ENCODE results near the gene ZNF174. TPM values are rescaled to one million over a fixed set of nuclear protein-coding genes. Genes with fewer than 3 reads are reported as not detected.

ZNF174 gene
- total RNA-seq, 1 experiment from 2014 or later, result 11.8 TPM

DNA sequence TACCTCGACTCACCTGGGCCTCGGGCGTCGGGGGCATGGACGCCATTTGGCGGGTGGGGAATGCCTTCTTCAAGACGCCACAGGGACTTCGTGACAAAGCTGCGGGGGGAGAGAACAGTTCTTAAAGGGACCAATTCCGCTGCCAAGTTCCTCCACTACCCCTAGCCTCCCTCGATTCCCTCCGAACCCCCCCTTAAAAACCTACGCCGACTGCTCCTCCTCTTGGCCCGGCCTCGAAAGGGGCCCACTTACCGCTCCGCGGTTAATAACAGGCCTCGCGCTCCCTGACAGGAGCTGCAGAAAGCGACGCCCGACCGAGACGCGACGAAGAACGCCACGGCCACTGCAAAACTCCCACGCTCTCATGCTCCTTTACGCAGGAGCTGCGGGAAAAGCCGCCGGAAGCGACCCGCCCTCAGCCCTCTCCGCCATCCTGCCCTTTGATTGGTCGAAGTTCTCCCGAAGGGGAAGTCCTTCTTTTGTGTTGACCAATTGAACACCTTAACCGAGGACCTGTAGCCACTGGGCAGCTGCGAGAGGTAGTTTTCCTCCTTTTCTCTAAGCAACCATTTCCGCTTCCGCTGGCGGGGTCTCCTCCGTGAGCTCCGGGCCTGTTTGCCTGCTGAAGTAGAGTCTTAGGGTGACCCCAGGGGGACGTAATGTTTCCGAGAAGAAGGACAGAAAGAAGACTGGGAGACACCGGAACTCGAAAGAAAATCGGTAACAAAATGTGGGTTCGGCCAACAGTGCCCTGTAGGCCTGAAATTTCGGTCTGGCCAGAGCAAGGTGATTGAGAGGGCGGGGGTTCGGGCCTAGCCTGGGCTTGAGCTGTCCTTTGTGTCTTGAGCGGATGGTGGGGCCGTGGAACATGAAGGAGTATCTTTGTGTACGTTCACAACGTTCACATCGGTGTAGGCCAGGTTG lies 42.4 kb downstream of the ZNF174 start, which contains the start of the genes NAA60 and ZNF597:
TSS of gene NAA60 (plus strand) at position 573 of the 924 bp plus-strand sequence. CDS start 32,548 bp downstream, outside the sequence.
TSS of gene ZNF597 (minus strand) at position 397 of the 924 bp plus-strand sequence. CDS start at position 46, 351 bp downstream.
- peak; percentile 95 for DNase-seq (ENCODE audit: low read depth)

DNA sequence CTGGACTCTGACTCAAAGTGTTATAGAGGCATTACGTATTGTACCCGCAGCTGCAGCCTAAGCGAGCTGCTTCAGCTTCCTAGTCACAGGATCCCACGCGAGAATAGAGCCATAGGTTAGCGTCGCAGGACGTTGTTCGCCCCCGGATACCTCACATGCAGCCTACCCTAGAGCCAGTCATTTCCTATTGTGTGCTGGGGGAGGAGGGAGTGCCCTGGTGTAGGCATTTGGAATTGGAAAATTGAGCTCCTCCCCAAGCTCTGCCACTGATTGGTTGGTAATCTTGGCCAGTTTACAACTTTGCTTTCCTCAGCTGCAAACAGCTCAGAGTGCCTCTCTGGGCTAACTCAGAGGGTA lies 43.0 kb downstream of the ZNF174 start:
- DNase-seq (ENCODE audit: low read depth), result peak; percentile 70

DNA sequence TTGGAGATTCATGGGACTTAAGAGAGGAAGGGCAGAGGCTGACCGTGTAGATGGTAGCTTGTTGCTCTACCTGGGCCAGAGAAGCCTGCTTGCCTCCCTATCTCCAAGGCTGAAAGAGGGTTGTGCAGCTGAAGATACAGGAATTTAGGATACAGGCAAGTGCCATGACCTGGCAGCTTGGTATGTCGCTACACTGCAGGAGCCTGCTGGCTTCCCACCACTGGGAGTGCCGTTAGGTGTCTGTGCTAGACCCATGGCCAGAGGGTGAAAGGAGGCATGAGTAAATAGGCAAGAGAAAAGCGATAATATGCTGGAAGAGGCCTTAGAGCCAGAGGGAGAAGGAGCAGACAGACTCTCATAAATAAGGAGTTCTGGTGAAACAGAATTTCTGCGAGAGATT lies 53.1 kb downstream of the ZNF174 start:
- DNase-seq (ENCODE audit: low read depth), result peak; percentile 51

DNA sequence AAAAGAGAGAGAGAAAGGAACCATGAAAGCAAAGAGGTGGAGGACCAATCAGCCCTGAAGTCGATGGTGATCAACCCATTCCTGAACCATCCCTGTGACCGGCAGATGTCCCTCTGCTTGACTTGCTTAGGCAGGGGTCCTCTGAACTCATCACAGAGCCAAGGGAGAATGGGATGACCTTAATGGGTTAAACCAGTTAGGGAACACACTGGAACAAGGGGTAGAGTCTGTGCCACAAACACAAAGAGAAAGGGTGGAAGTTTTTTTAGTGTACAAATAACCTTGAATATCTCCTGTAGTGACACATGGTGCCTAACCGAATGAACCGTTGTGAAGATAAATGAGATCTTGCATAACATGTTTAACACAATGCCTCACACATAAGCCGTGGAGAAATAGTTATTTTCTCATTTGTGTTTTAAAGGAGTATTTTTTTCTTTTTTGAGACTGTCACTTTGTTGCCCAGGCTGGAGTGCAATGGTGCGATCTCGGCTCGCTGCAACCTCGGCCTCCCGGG lies 53.7 kb downstream of the ZNF174 start:
- no peak for DNase-seq (ENCODE audit: low read depth)

DNA sequence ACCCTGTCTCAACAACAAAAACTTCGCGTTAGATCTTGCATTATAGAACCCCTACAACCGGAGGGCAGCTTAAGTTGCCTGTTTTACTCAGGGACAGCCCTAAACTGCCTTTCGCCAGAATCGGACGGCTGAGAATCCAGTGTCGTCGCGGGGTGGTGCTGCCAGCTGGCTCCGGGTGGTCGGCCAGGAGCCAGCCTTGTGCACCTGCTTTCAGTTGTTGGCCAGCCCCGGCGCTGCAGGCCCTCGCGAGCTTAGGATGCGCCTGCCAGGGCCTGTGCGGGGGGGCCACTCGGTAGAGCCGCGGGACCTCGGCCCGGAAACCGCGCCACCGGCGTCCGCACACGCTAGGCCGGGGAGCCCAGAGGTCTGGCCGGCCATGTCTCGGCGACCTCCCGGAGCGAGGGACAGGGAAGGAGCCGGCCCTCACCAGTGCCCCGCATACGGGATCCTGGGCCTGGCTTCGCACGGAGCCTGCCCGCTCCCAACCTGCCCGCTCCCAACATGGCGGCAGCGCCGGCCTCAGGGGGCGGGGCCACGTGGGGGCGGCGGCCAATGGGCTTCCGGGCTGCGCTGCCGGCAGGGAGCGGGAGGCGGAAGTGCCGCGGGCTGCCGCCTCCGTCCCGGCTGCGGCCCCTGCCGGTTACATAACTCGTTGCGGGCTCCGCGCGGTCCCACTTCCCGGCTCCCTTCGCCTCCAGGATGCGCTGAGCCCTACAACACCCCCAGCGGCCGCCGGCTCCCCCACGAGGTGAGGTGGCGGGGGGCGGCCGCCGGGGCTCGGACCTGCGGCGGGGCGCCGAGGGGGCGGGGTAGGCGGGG lies 56.6 kb downstream of the ZNF174 start:
- peak; percentile 86 for DNase-seq (ENCODE audit: low read depth)

DNA sequence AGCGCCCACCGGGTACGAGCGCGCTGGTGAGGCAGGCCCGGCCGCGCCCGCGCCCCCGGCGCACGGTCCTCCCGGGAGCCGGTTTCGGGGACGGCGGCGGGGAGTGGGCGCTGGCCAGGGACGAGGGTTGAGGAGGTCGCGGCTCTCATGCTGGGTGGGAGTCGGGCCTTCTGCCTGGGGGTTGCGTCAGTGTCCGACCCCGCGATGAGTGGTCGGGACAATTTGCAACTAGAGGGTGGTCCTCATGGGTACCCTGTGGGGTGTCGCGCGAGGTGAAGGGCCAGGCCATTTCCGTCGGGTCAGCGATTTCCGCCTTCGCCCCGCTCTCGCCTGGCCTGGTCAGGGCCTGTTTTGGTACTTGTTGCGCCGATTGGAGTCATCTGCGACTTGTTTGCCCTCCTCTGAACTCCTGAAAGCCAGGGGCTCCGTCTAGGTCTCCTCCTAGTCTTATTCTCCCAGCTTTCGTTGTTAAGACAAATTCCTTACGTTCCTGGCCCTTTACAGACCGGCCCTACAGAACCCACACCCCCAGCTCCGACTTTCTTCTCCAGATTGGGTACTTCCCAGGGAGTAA lies 57.4 kb downstream of the ZNF174 start:
- DNase-seq (ENCODE audit: low read depth), result peak; percentile 51

DNA sequence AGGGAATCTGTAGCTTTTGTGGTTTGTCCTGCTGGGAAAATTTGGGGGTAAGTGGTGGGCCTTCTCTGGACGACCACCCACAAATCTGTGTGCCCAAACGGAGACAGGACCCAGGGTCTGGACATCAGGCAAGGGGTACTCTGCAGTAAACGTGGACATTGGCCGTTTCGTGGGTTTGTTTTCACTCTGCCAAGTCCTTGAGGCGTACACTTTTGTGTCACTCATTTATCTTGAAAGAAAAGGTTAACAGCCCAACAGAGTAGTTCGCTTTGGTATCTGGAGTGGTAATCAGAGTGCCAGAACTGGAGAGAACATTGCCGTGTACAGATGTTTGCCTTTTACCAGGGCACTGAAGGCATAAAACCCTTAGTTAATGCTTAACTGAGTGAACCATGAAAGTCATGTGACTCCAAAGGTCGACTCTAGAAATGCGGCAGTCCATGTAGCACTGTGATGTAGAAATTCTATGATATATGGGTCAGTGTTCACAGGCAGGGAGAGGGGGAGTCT lies 57.9 kb downstream of the ZNF174 start:
- no peak for DNase-seq (ENCODE audit: low read depth)

Other genes starting within 250 kb of the ZNF174 start
- gene OR1F1, start 213.0 kb upstream of the ZNF174 start, total RNA-seq (2014; rRNA removed; shearing (Covaris generic)), result 0.15 TPM in 1 of 2 replicates, not detected in the other
- 10.0 and 17.4 TPM in 2 replicates for gene ZNF200, start 166.1 kb upstream of the ZNF174 start, total RNA-seq (2014; rRNA removed; shearing (Covaris generic))
- 0.39 TPM in 1 of 2 replicates, not detected in the other for gene MEFV, start 144.6 kb upstream of the ZNF174 start, total RNA-seq (2014; rRNA removed; shearing (Covaris generic))
- 37.4 and 48.8 TPM in 2 replicates for gene ZNF263, start 117.7 kb upstream of the ZNF174 start, total RNA-seq (2014; rRNA removed; shearing (Covaris generic))
- gene TIGD7, start 95.8 kb upstream of the ZNF174 start, total RNA-seq (2014; rRNA removed; shearing (Covaris generic)), result 7.5 and 10.6 TPM in 2 replicates
- gene ZNF75A, start 95.7 kb upstream of the ZNF174 start, total RNA-seq (2014; rRNA removed; shearing (Covaris generic)), result 16.5 and 22.7 TPM in 2 replicates
- not detected in 2 replicates for gene OR2C1, start 45.3 kb upstream of the ZNF174 start, total RNA-seq (2014; rRNA removed; shearing (Covaris generic))
- gene ZSCAN32, start 211 bp upstream of the ZNF174 start, total RNA-seq (2014; rRNA removed; shearing (Covaris generic)), result 19.6 and 22.9 TPM in 2 replicates
- gene ZNF597, start 42.3 kb downstream of the ZNF174 start, total RNA-seq (2014; rRNA removed; shearing (Covaris generic)), result 3.4 and 4.9 TPM in 2 replicates
- gene NAA60, start 42.5 kb downstream of the ZNF174 start, total RNA-seq (2014; rRNA removed; shearing (Covaris generic)), result 9.1 and 18.8 TPM in 2 replicates
- gene C16orf90, start 94.3 kb downstream of the ZNF174 start, total RNA-seq (2014; rRNA removed; shearing (Covaris generic)), result not detected in 2 replicates
- 13.9 and 16.5 TPM in 2 replicates for gene CLUAP1, start 99.8 kb downstream of the ZNF174 start, total RNA-seq (2014; rRNA removed; shearing (Covaris generic))
- gene NLRC3, start 176.2 kb downstream of the ZNF174 start, total RNA-seq (2014; rRNA removed; shearing (Covaris generic)), result not detected in 2 replicates
- 4.8 and 8.3 TPM in 2 replicates for gene SLX4, start 210.4 kb downstream of the ZNF174 start, total RNA-seq (2014; rRNA removed; shearing (Covaris generic))